ENCODE measurements around the gene SFTA2.

- TF ChIP-seq EZH2 (IDR thresholded peaks at IDR 0.05; ENCODE audit: insufficient read depth, poor library complexity, severe bottlenecking) (no peak), EZH2phosphoT487 (IDR thresholded peaks at IDR 0.05; ENCODE audit: insufficient read depth, low read depth) (no peak)
Observed at GRCh38 chr6:30898750-30899360, 33.1 kb downstream of the SFTA2 start.

Data from GM23248 (cell line).